ENCODE results near the gene PCDH10. TPM values are rescaled to one million over a fixed set of nuclear protein-coding genes. Genes with fewer than 3 reads are reported as not detected.

Gene PCDH10
- total RNA-seq, 1 donor from 2014 or later, result 0.46 TPM

DNA sequence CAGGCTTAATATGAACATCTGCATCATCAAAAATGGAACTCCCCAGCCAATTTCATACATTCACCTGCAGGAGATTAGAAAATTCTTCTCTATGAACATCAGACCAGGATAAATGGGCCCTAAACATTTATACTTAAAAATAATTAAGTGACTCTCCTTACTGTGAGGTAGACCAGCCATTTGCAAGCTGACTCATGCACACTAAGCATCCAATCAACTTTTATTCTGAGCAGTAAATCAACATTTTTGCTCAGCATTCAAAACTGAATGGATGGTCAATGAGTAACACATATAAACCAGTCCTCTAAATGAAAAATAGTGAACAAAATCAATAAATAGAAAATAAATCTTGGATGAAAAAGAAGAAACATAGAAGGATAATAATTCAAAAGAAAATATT is 19.9 kb upstream of the PCDH10 start:
- no peak for DNase-seq (ENCODE audit: low read depth)
- TF ChIP-seq, protein P1, sequence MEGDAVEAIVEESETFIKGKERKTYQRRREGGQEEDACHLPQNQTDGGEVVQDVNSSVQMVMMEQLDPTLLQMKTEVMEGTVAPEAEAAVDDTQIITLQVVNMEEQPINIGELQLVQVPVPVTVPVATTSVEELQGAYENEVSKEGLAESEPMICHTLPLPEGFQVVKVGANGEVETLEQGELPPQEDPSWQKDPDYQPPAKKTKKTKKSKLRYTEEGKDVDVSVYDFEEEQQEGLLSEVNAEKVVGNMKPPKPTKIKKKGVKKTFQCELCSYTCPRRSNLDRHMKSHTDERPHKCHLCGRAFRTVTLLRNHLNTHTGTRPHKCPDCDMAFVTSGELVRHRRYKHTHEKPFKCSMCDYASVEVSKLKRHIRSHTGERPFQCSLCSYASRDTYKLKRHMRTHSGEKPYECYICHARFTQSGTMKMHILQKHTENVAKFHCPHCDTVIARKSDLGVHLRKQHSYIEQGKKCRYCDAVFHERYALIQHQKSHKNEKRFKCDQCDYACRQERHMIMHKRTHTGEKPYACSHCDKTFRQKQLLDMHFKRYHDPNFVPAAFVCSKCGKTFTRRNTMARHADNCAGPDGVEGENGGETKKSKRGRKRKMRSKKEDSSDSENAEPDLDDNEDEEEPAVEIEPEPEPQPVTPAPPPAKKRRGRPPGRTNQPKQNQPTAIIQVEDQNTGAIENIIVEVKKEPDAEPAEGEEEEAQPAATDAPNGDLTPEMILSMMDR (conservative IDR thresholded peaks at IDR 0.05; ENCODE audit: low read depth, low read length), result no peak
- no peak overlapping the region for H3K4me3 ChIP-seq (ENCODE audit: low read depth, low read length)

DNA sequence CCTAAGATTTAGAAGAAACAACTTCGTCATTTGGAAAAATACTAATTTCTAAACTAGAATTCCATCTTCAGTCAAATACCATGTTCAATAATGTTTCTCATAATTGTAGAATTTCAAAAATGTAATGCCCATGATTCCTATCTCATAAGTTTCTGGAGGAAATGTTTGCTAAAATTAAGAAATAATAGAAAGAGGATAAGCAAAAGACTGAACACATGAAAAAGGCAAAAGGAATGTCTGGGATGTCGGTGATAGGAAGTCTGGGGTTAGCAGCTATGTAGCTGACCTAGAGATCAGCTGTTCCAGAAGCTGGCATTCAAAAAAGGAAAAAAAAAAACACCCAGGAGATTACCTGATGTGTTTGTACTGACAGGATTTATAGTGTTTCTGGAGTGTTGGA is 18.9 kb upstream of the PCDH10 start:
- H3K4me3 ChIP-seq (ENCODE audit: low read depth, low read length), result no peak overlapping the region
- no peak for DNase-seq (ENCODE audit: low read depth)
- TF ChIP-seq, protein P1 (conservative IDR thresholded peaks at IDR 0.05; ENCODE audit: low read depth, low read length), result no peak

DNA sequence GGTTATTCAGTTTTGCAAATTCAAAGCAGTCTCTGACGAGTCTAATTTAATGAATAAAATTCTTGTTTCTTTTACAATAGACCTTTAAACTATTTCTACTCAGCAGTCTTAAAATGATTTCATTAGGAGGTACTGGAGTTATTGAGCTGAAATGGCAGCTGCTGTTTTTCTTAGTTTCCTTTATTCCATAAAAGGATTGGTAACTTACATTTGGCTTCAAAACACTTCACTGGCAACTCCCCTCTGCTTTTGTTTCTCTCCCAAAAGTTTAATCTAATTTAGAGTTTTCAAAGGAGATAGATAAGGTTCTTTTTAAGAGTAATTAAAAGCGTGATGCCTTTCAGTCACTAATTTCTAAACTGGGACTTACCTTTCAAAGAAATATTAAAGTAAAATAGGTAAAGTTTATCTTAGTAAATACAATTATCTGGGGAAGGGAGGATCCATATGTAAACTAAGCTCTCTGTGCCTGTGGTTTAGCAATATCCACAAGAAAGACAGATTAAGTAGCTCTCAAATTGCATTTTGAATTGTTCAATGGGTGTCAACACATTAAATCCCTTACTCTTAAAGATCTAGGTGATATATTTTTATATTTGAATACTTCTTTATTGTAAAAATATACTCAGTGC is 17.1 kb upstream of the PCDH10 start:
- H3K4me3 ChIP-seq (ENCODE audit: low read depth, low read length), result no peak overlapping the region
- TF ChIP-seq, protein P1 (conservative IDR thresholded peaks at IDR 0.05; ENCODE audit: low read depth, low read length), result no peak
- no peak for DNase-seq (ENCODE audit: low read depth)

DNA sequence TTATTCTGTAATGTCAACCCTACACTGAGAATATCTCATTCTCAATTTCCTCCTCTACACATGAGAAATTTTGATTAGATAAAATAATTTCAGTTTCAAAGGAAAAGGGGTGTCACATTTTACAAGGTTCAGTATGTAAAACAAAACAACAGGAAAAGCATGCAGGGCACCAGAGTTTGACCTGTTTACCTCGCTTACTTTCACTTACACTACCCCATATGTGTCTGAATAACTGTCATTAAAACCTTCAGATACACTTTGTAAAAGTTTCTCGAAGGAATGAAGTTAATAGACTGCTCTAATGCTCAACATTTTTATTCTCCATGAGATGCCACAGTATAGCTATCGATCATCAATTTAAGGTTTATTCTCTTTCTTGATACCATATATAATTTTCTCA is 12.3 kb upstream of the PCDH10 start:
- no peak overlapping the region for H3K4me3 ChIP-seq (ENCODE audit: low read depth, low read length)
- DNase-seq (ENCODE audit: low read depth), result no peak
- TF ChIP-seq, protein P1 (conservative IDR thresholded peaks at IDR 0.05; ENCODE audit: low read depth, low read length), result no peak

DNA sequence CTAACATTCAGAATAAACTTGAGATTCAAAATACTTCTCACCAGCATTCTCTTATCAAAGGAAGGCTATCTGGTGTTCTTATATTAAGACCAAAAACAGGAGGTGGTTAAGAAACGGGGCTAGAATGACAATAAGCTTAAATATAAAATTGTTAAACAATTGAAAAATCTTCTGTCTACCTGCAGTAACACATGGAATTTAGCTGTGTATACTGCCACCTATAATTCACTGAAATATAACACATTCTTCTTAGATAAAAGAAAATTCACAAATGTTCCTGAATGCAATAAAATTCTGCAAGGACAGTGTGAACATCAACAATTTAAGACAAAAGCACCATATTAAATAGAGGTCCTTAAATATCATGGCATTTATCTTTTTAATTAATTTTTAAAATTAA is 11.5 kb upstream of the PCDH10 start:
- TF ChIP-seq, protein P1 (conservative IDR thresholded peaks at IDR 0.05; ENCODE audit: low read depth, low read length), result peak; percentile 23
- no peak overlapping the region for H3K4me3 ChIP-seq (ENCODE audit: low read depth, low read length)
- DNase-seq (ENCODE audit: low read depth), result no peak

DNA sequence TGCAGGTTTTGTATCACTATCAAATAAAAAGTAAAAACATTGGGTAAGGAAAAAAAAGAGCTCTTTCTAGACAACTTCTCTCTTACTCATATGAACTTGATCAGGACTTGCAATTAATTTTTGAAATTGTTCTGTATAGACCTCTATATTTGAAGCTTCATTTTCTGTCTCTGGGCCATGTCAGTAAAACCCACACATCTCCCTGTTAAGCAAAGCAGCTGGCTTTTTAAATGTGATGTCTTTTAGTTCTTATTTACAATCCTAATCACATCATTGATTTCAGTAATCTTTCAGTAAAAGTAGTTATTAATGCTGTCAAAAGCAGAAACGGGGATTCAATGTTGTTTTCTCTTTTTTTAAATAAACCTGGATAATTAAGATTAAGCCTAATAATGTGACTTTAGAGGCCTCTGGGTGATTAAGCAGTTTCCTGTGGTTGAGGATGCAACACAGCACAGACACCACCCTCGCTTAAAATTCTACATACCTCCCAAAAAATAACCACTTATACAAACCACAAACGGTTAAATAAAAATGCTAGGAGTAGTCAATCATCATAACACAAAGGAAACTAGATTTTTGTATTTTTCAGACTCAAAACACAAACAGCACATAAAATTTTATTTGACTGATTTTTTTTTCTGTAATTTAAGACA is 5.2 kb upstream of the PCDH10 start:
- TF ChIP-seq, protein P1 (conservative IDR thresholded peaks at IDR 0.05; ENCODE audit: low read depth, low read length), result no peak
- no peak for DNase-seq (ENCODE audit: low read depth)
- no peak overlapping the region for H3K4me3 ChIP-seq (ENCODE audit: low read depth, low read length)

DNA sequence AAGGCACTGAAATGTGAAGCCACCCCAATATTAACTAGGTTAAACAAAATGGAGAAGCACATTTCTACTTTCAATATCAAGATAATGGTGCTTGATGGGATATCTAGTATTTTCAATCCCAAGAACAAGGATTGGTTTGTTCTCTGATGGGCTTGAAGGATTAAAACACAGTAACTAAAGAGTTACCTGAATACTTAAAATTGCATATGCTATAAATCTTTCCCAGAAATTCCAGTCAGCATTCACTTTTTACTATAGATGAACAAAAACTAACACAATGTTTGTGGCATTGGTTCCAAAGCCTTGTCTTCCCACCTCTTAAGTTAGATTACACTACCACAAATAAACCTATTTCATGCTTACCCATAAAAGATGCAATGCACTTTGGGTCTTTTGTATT is 3.9 kb upstream of the PCDH10 start:
- TF ChIP-seq, protein P1 (conservative IDR thresholded peaks at IDR 0.05; ENCODE audit: low read depth, low read length), result no peak
- DNase-seq (ENCODE audit: low read depth), result no peak
- H3K4me3 ChIP-seq (ENCODE audit: low read depth, low read length), result no peak overlapping the region
